GM19193 (cell line): ENCODE measurements around the gene PTPN3.

Source experiments
- POLR2A ChIP-seq: IDR thresholded peaks from 4 replicates; pipeline ENCODE4 v1.6.1; 2011; ENCODE audit not compliant: insufficient read depth, insufficient read length; ENCODE audit errors: extremely low read depth

The PTPN3 gene

GRCh38 chr9:109498195-109499092, at the start of gene PTPN3:
PTPN3 (minus strand) TSS chr9:109498307; CDS start chr9:109463434, 34,873 bp downstream.
- no peak for TF ChIP-seq POLR2A

GRCh38 chr9:109542922-109543321, 44.8 kb upstream of the PTPN3 start:
- no peak for TF ChIP-seq POLR2A

- TF ChIP-seq POLR2A = no peak
Measured at GRCh38 chr9:109538346-109538745, 40.2 kb upstream of the PTPN3 start.

GRCh38 chr9:109537288-109537687, 39.2 kb upstream of the PTPN3 start:
- TF ChIP-seq POLR2A = no peak

GRCh38 chr9:109536859-109537258, 38.8 kb upstream of the PTPN3 start:
- TF ChIP-seq POLR2A = no peak

GRCh38 chr9:109535365-109535764, 37.3 kb upstream of the PTPN3 start:
- TF ChIP-seq POLR2A = no peak

- no peak for TF ChIP-seq POLR2A
Measured at GRCh38 chr9:109534151-109534550, 36.0 kb upstream of the PTPN3 start.

GRCh38 chr9:109522106-109522505, 24.0 kb upstream of the PTPN3 start:
- no peak for TF ChIP-seq POLR2A

- no peak for TF ChIP-seq POLR2A
Measured at GRCh38 chr9:109520475-109521132, 22.5 kb upstream of the PTPN3 start.

GRCh38 chr9:109519366-109519765, 21.3 kb upstream of the PTPN3 start:
- TF ChIP-seq POLR2A = no peak

GRCh38 chr9:109518621-109519335, 20.7 kb upstream of the PTPN3 start:
- TF ChIP-seq POLR2A = no peak

- no peak for TF ChIP-seq POLR2A
Measured at GRCh38 chr9:109517901-109518377, 19.8 kb upstream of the PTPN3 start.

- TF ChIP-seq POLR2A = no peak
Measured at GRCh38 chr9:109513871-109514270, 15.8 kb upstream of the PTPN3 start.

- no peak for TF ChIP-seq POLR2A
Measured at GRCh38 chr9:109512170-109512756, 14.2 kb upstream of the PTPN3 start.

- no peak for TF ChIP-seq POLR2A
Measured at GRCh38 chr9:109510506-109510905, 12.4 kb upstream of the PTPN3 start.

GRCh38 chr9:109509611-109510010, 11.5 kb upstream of the PTPN3 start:
- no peak for TF ChIP-seq POLR2A

- no peak for TF ChIP-seq POLR2A
Measured at GRCh38 chr9:109507421-109507838, 9.3 kb upstream of the PTPN3 start.
